Endothelial cell of coronary artery (primary cell): ENCODE measurements around the gene TAS2R16. TPM values are rescaled to one million over a fixed set of nuclear protein-coding genes. Genes with fewer than 3 reads are reported as not detected.

ENCODE experiments used
- total RNA-seq: library from RNA; depleted of rRNA; stranded (reverse); fragments of >200 nt; gene quantifications from 2 replicates; pipeline ENCODE4 v1.2.3, GENCODE V29; 2014

The TAS2R16 gene
- total RNA-seq: not detected in 2 replicates

GRCh38 chr7:122995600-122995999 lies at the start of gene TAS2R16:
TSS of gene TAS2R16 (minus strand) at chr7:122995700. CDS start at chr7:122995634, 66 bp downstream.

Other genes with a start within 250 kb of the TAS2R16 start
- 51.4 and 53.7 TPM in 2 replicates for gene CADPS2, start 109.2 kb downstream of the TAS2R16 start, total RNA-seq
- gene SLC13A1, start 204.3 kb upstream of the TAS2R16 start, total RNA-seq: not detected in 2 replicates